GM23248 (cell line): Measurements from ENCODE around the gene LIMS2.

Experiments
- EZH2 ChIP-seq: fragments of 200-600 bp; sonication (generic); IDR thresholded peaks from 2 replicates; pipeline ENCODE4 v1.6.1; 2018; ENCODE audit warnings: antibody characterized with exemption, mild to moderate bottlenecking; ENCODE audit not compliant: insufficient read depth, poor library complexity, severe bottlenecking
- EZH2phosphoT487 ChIP-seq: fragments of 200-600 bp; sonication (generic); IDR thresholded peaks from 2 replicates; pipeline ENCODE4 v1.6.1; 2018; ENCODE audit warnings: antibody characterized with exemption, moderate library complexity, mild to moderate bottlenecking, low read depth; ENCODE audit not compliant: insufficient read depth

GRCh38 chr2:127650041-127650784 lies 25.1 kb downstream of the LIMS2 start:
- TF ChIP-seq EZH2 (no peak), EZH2phosphoT487 (no peak)
